Prostate gland (tissue), 2 donors: ENCODE data around the gene UBALD1. TPM values are rescaled to one million over a fixed set of nuclear protein-coding genes. Genes with fewer than 3 reads are reported as not detected.

Source experiments
- DNase-seq: peaks from one replicate; pipeline ENCODE4 v3.0.0-alpha.2; 2019; ENCODE audit warnings: low spot score
- H3K27ac ChIP-seq, 2 donors: fragments of 200-600 bp; sonication (generic); 2 replicates each; pipeline ENCODE4 v1.5.1; 2017 to 2019
- H3K27me3 ChIP-seq: fragments of 200-600 bp; sonication (generic); replicated peaks from 2 replicates; pipeline ENCODE4 v1.5.1; 2019; ENCODE audit not compliant: insufficient read depth
- H3K36me3 ChIP-seq, 2 donors: fragments of 200-600 bp; sonication (generic); 1 replicate in 1 of 2; 2 replicates in 1 of 2; pipeline versions ENCODE4 v1.5.1 to v1.8.1; 2017 to 2019
- H3K4me1 ChIP-seq: fragments of 200-600 bp; sonication (generic); replicated peaks from 2 replicates; pipeline ENCODE4 v1.5.1; 2019
- H3K4me3 ChIP-seq, 2 donors: fragments of 200-600 bp; sonication (generic); 2 replicates each; pipeline ENCODE4 v1.5.1; 2017 to 2019
- H3K9me3 ChIP-seq: fragments of 200-600 bp; sonication (generic); 2 replicates; pipeline ENCODE4 v1.5.1; 2017
- CTCF ChIP-seq, 4 experiments: fragments of 200-600 bp in 2 of 4; fragments of 450-650 bp in 2 of 4; sonication (generic) in 2 of 4; IDR thresholded peaks; 1 replicate in 3 of 4; 2 replicates in 1 of 4; pipeline ENCODE4 v1.5.1; 2016 to 2019; ENCODE audit warnings: antibody characterized with exemption in 4 of 4, mild to moderate bottlenecking in 2 of 4, moderate library complexity in 2 of 4
- POLR2A ChIP-seq: fragments of 450-650 bp; IDR thresholded peaks from one replicate; pipeline ENCODE4 v1.6.1; 2016; ENCODE audit warnings: antibody characterized with exemption, mild to moderate bottlenecking
- POLR2AphosphoS5 ChIP-seq: sonication (generic); formaldehyde crosslinking; IDR thresholded peaks from one replicate; pipeline ENCODE4 v1.6.1; 2017; ENCODE audit warnings: antibody characterized with exemption
- WGBS: methylation state at CpG from one replicate; pipeline ENCODE4 v1.1.5; 2018; 5-methylcytosine and 5-hydroxymethylcytosine counted together
- intact Hi-C: fragments of 100-400 bp; cut with DNase I; formaldehyde crosslinking; loops from one replicate; pipeline ENCODE4 v1.14.2; 2022
- total RNA-seq, 2 donors: library from RNA; depleted of rRNA; stranded (reverse); fragments of >200 nt; gene quantifications; one replicate each; pipeline ENCODE4 v1.1.0, GENCODE V29; 2016

UBALD1 gene
- total RNA-seq, 2 donors from 2014 or later = 14.5 to 22.1 TPM

- no peak for DNase-seq
- Histone ChIP-seq H3K4me3 (no peak overlapping the region), H3K9me3 (no peaks in the 10 kb centered on the region), H3K4me1 (no peaks in the 10 kb centered on the region), H3K27me3 (no peaks in the 10 kb centered on the region), H3K27ac (no peak overlapping the region), H3K36me3 (peaks cover 0 to 7% of the 10 kb centered on the region in 2 donors)
- intact Hi-C loops = no loop called here
- WGBS = 55% methylated on average over 15 of the region's 15 CpGs
- no peak for TF ChIP-seq POLR2AphosphoS5
- TF ChIP-seq CTCF (IDR thresholded peaks at IDR 0.05) = no peak
- no peak for TF ChIP-seq POLR2A
These were observed 10.3 kb downstream of the UBALD1 start for GRCh38 chr16:4604401-4604800.

GRCh38 chr16:4603624-4604170, 11.0 kb downstream of the UBALD1 start:
- Histone ChIP-seq H3K4me3 (no peak overlapping the region), H3K27me3 (no peaks in the 10 kb centered on the region), H3K9me3 (no peaks in the 10 kb centered on the region), H3K27ac (no peak overlapping the region), H3K36me3 (peaks cover 0 to 7% of the 10 kb centered on the region in 2 donors), H3K4me1 (no peaks in the 10 kb centered on the region)
- intact Hi-C loops = no loop called here
- no peak for DNase-seq
- TF ChIP-seq POLR2AphosphoS5 (no peak), POLR2A (no peak), CTCF (IDR thresholded peaks at IDR 0.05) (no peak)
- 75% methylated on average over 13 of the region's 13 CpGs for WGBS

DNA sequence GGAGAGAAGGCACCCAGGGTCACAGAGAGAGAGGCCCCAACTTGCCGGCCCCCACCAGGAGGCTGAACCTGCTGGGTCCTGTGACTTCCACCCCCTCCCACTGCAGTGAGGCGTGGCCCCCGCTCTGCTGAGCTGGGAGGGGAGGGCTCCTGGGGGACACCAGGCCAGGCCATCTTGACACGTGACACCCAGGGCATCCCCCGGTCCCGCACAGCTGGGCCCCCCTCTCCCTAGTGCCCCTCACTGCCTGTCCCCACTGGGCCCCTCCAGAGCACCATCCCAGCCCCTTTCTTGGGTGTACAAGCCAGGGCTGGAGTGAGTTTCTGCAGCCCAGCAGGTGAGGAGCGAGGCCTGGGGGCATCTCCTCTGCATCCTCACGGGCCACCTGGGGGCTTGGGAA, 12.4 kb downstream of the UBALD1 start:
- no peak for DNase-seq
- intact Hi-C loops = no loop called here
- no peak for TF ChIP-seq POLR2AphosphoS5
- no peak for TF ChIP-seq CTCF (IDR thresholded peaks at IDR 0.05)
- no peak for TF ChIP-seq POLR2A
- Histone ChIP-seq H3K36me3 (no peaks in the 10 kb centered on the region), H3K9me3 (no peaks in the 10 kb centered on the region), H3K4me1 (no peaks in the 10 kb centered on the region), H3K27me3 (no peaks in the 10 kb centered on the region), H3K27ac (no peak overlapping the region), H3K4me3 (no peak overlapping the region)
- WGBS = 46% methylated on average over 8 of the region's 8 CpGs

DNA sequence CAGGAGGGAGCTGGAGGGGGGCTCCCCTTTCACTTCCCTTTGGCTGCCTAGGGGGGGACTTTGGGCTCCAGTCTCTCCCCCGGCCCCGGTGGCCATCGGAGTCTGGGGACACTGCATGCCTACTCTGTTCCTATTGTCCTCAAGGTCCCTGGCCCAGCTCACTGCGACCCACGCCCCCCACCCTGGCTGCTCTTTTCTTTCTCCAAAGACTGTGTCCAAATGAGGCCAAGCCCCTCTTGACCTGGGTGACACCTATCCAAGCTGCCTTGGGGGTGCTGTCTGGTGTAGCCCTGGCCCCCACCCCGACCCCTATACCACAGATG, 12.9 kb downstream of the UBALD1 start:
- WGBS = 67% methylated on average over 6 of the region's 6 CpGs
- no peak for DNase-seq
- Histone ChIP-seq H3K9me3 (no peaks in the 10 kb centered on the region), H3K36me3 (no peaks in the 10 kb centered on the region), H3K27ac (no peak overlapping the region), H3K4me3 (no peak overlapping the region), H3K27me3 (no peaks in the 10 kb centered on the region), H3K4me1 (no peaks in the 10 kb centered on the region)
- TF ChIP-seq POLR2AphosphoS5 (no peak), POLR2A (no peak), CTCF (IDR thresholded peaks at IDR 0.05) (no peak)
- intact Hi-C loops = no loop called here

DNA sequence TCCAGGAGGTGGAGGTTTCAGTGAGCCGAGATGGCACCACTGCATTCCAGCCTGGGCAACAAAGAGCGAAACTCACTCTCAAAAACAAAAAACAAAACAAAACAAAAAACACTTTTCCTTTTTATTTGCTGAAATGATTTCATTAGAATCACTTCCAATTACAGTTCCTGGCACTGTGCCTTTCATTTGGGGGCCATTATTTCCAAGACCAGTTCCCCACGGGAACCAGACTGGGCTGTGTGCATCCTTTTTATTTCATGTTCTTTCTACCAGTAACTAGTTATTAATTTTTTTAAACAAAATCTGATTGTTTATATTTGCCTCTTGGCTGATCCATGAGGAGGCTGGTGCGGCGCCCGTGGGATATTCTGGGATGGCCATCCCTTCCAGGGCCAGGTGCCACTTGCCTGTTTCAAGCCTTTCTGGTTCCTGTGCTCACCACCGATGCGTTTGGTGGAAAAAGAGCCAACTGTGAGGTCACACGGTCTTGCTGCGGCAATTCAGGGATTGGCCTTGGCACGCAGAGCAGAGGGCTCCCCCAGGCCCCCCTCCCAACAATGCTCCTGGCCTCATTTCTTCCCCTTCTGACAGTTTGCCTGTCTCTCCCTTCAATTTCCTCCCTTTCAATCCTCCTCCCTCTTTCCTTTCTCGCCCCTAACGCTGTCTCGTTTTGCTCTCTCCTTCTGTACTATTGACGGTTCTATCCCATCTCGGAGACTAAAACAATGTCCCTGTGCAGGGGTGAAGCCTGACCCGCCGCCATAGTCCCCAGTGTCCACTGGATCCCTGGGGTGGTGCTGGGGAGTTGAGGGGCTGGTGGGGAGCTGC, 13.4 kb downstream of the UBALD1 start:
- peak; percentile 31 for DNase-seq
- H3K4me1 ChIP-seq = no peaks in the 10 kb centered on the region
- H3K9me3 ChIP-seq = no peaks in the 10 kb centered on the region
- H3K27ac ChIP-seq = no peak overlapping the region
- H3K36me3 ChIP-seq = no peaks in the 10 kb centered on the region
- no peak overlapping the region for H3K4me3 ChIP-seq
- TF ChIP-seq CTCF (IDR thresholded peaks at IDR 0.05) = no peak
- TF ChIP-seq POLR2A = no peak
- TF ChIP-seq POLR2AphosphoS5 = no peak
- intact Hi-C loops = no loop called here
- WGBS = 13% methylated on average over 18 of the region's 18 CpGs
- no peaks in the 10 kb centered on the region for H3K27me3 ChIP-seq
